Measurements from ENCODE around the gene ZNF860.

- TF ChIP-seq, protein P1, sequence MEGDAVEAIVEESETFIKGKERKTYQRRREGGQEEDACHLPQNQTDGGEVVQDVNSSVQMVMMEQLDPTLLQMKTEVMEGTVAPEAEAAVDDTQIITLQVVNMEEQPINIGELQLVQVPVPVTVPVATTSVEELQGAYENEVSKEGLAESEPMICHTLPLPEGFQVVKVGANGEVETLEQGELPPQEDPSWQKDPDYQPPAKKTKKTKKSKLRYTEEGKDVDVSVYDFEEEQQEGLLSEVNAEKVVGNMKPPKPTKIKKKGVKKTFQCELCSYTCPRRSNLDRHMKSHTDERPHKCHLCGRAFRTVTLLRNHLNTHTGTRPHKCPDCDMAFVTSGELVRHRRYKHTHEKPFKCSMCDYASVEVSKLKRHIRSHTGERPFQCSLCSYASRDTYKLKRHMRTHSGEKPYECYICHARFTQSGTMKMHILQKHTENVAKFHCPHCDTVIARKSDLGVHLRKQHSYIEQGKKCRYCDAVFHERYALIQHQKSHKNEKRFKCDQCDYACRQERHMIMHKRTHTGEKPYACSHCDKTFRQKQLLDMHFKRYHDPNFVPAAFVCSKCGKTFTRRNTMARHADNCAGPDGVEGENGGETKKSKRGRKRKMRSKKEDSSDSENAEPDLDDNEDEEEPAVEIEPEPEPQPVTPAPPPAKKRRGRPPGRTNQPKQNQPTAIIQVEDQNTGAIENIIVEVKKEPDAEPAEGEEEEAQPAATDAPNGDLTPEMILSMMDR (IDR thresholded peaks at IDR 0.05): no peak
- TF ChIP-seq POLR2A (IDR thresholded peaks at IDR 0.05; ENCODE audit: low read depth): no peak
- TF ChIP-seq EP300 (IDR thresholded peaks at IDR 0.05): no peak
These were observed 2.4 kb upstream of the ZNF860 start for GRCh38 chr3:31979001-31979697.

Measured in esophagus muscularis mucosa (tissue), 4 donors.